ENCODE data around the gene SLC5A1.
"Not testable (repeated sequence)": the region's sequence is repeated elsewhere in the genome, so short reads cannot be mapped to it uniquely, and the experiment has no call there.

Gene SLC5A1

DNA sequence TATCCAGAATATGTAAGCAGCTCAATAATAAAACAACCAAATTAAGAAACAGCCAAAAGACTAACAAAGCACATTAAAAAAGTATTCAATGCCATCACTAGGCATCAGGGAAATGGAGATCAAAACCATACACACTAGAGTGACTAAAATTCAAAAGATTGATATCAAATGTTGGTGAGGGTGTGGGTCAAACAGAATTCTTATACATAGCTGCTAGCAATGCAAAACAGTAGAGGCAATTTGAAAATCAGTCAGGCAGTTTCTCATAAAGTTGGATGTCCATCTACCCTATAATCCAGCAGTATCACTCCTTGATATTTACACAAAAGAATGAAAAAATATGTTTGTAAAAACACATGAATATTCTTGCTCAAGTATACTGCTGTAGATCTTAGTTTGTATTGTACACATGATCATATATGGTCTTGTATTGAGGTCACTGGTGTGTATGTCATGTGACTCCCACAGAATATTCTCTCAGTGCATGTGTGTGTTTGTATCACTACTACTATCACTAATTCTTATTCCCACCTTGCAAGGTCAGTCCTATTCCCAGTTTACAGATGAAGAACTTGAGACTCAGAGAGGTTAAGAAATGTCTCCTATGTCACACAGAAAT is 54.9 kb downstream of the SLC5A1 start:
- DNase-seq, result no peak

DNA sequence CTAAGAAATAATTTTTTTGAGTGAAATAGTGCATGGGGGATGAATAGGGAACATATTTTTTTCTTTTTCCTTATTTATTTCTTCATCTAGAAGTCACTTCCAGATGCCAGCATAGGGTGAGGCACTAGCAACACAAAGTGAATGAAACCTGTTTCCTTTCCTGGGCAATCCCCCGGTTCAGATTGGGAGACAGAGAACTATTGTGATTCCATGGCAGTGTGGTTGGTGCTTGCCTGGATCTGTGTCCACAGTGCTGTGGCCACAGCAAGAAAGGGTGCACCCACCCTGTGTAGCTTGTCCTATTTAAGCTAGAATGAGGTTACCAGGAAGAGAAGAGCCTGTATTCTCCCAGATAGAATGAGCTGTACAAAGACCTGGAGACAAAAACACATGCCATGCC is 57.6 kb downstream of the SLC5A1 start:
- DNase-seq, result no peak

- DNase-seq, result peak; percentile 38
Observed at GRCh38 chr22:32103658-32104315, 60.7 kb downstream of the SLC5A1 start.

- DNase-seq, result no peak
Observed at GRCh38 chr22:32106930-32107329, 63.9 kb downstream of the SLC5A1 start.

DNA sequence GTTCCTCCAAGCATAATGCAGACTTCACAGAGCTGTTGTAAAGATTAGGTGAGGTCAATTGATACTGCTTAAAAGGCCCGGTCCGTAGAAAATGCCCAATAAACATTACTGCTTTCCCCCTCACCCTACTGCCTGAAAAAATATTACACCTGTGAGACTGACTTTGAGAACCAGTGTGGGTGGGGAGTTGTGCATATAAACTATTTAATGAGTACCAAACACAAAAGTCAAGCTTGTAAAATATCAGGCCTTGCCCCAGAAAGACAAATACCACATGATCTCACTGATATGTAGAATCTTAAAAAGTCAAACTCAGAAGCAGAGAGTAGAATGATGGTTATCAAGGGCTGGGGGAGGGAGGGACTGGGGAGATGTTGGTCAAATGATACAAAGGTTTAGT is 69.3 kb downstream of the SLC5A1 start:
- no peak for DNase-seq

GRCh38 chr22:32119568-32120235 is 76.6 kb downstream of the SLC5A1 start:
- no peak for DNase-seq

DNA sequence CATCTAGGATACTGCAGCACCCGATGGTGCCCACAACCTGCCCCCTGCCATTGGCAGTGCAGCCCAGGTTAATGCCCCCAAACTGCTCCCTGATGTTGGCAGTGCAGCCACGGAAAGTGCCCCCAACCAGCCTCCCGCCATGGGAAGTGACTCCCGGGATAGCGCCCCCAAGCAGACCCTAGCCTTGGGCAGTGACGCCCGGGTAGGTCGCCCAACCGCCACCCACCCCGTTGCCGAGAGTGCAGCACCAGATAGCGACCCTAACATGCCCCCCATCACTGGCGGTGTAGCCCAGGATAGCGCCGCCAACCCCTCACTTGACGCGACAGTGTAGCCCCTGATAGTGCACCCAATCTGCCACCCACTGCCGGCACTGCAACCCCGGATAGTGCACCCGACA is 77.5 kb downstream of the SLC5A1 start:
- DNase-seq, result no peak

DNA sequence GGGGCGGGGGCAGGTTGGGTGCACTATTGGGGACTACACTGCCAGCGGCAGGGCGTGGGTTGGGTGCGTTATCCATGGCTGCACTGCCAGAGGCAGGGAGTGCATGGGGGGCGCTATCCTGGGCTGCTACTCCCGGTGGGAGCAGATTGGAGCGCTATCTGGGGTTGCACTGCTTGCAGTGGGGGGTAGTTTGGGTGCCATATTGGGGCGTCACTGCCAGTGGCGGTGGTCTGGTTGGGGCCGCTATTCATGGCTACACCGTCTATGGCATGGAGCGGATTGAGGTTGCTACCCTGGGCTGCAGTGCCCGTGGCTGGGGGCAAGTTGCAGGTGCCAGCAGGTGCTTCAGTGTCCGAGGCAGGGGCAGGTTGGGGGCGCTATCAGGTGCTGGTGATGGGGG is 79.8 kb downstream of the SLC5A1 start:
- DNase-seq, result no peak

GRCh38 chr22:32123657-32124056 is 80.6 kb downstream of the SLC5A1 start:
- DNase-seq, result no peak

DNA sequence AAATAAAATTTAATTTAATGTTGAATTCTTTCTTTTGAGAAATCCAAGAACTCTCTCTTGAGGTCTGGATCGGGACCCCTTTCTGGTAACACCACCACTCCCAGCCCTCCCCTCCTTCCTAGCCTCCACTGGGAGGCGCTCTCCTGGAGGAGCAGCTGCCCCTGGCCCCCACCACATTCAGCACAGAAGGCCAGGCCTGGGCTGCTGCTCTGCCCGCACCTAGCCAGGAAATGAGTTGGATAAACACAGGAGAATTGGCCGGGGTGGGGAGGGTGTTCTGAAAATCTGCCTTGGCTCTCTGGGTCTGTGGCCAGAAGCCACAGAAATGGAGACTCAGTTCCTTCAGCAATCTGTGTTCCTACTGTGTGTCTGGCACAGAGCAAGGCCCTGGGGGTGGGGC is 84.8 kb downstream of the SLC5A1 start:
- DNase-seq, result no peak

- DNase-seq, result no peak
Observed at GRCh38 chr22:32130464-32130863, 87.4 kb downstream of the SLC5A1 start.

- no peak for DNase-seq
Observed at GRCh38 chr22:32132126-32132525, 89.1 kb downstream of the SLC5A1 start.

DNA sequence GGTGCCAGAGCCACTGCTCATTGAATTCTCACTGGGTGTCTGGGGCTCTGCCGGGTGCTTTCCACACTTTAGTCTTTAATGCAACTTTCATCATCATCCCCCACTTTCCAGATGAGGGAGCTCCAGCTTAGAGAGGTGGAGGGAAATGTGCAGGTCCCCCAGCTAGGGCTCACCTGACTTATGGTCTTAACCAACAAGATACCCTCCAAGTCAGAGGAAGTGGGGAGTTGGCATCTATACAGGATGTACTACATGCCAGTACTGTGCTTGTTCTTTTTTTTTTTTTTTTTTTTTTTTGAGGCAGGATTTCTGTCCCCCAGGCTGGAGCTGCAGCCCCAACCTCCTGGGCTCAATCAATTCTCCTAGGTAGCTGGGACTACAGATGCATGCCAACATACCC is 89.7 kb downstream of the SLC5A1 start:
- DNase-seq, result no peak

GRCh38 chr22:32134796-32135195 is 91.7 kb downstream of the SLC5A1 start:
- DNase-seq, result not testable (repeated sequence)

DNA sequence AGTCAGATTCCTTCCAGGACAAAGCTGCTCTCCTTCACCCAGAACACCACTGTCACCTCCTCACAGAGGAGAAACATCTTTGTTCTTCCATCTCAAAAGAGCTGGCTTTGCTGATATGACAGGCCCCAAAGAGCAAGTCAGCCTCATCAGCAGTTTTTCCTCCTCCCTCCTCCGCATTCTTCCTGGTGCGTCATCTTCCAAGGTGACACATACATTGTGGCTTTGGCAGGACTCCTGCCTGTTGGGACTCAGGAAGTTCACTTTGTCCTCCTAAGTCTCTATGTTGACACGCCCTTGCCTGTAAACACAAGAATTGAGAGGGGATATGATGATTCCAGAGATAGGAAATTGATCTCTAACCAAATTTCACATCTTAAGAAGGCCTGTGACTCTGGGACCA is 92.9 kb downstream of the SLC5A1 start:
- DNase-seq, result not testable (repeated sequence)

- not testable (repeated sequence) for DNase-seq
Observed at GRCh38 chr22:32136881-32137280, 93.8 kb downstream of the SLC5A1 start.

GRCh38 chr22:32137731-32138324 is 94.8 kb downstream of the SLC5A1 start:
- DNase-seq, result peak; percentile 37

GRCh38 chr22:32138576-32138975 is 95.5 kb downstream of the SLC5A1 start:
- not testable (repeated sequence) for DNase-seq

- not testable (repeated sequence) for DNase-seq
Observed at GRCh38 chr22:32140688-32141087, 97.6 kb downstream of the SLC5A1 start.

GRCh38 chr22:32142600-32142999 is 99.5 kb downstream of the SLC5A1 start:
- DNase-seq, result no peak

- DNase-seq, result no peak
Observed at GRCh38 chr22:32144496-32145274, 101.6 kb downstream of the SLC5A1 start.

- DNase-seq, result not testable (repeated sequence)
Observed at GRCh38 chr22:32147128-32147527, 104.1 kb downstream of the SLC5A1 start.

DNA sequence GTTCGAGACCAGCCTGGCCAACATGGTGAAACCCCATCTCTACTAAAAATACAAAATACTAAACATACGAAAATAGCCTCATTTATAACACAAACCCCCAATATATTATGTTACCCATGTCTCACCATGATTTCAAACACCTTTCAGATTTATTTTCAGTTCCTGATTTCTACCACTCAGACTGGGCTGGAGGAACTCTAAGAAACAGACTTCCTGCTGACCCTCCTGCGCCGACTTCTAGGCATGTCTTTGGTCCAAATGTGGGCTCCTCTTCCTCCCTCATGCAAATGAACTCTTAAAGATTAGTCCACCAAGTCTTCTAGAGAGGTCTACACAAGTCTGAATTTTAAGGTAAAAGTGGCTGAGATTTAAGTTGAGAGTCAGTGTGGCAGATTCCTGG is 105.3 kb downstream of the SLC5A1 start:
- DNase-seq, result not testable (repeated sequence)
